Hepatocyte (in vitro differentiated cells): ENCODE results near the gene UVRAG. TPM values are rescaled to one million over a fixed set of nuclear protein-coding genes. Genes with fewer than 3 reads are reported as not detected.

ENCODE experiments used
- DNase-seq: peaks from one replicate; pipeline ENCODE4 v3.0.0-alpha.2; 2016; ENCODE audit warnings: low spot score
- H2AFZ ChIP-seq: fragments of 200-600 bp; sonication (generic); 2 replicates; pipeline ENCODE4 v1.6.0; 2016; ENCODE audit warnings: antibody characterized with exemption, mild to moderate bottlenecking
- H3K27ac ChIP-seq: fragments of 200-600 bp; sonication (generic); 2 replicates; pipeline ENCODE4 v1.5.1; 2016; ENCODE audit warnings: mild to moderate bottlenecking
- H3K27me3 ChIP-seq: fragments of 200-600 bp; sonication (generic); 2 replicates; pipeline ENCODE4 v1.6.1; 2016
- H3K36me3 ChIP-seq: fragments of 200-600 bp; sonication (generic); replicated peaks from 2 replicates; pipeline ENCODE4 v1.5.1; 2016; ENCODE audit warnings: low read depth; ENCODE audit not compliant: insufficient read depth
- H3K4me1 ChIP-seq: fragments of 200-600 bp; sonication (generic); 2 replicates; pipeline ENCODE4 v1.5.1; 2016; ENCODE audit warnings: mild to moderate bottlenecking, moderate library complexity; ENCODE audit not compliant: insufficient read depth
- H3K4me2 ChIP-seq: fragments of 200-600 bp; sonication (generic); 2 replicates; pipeline ENCODE4 v1.6.0; 2016
- H3K4me3 ChIP-seq: fragments of 200-600 bp; sonication (generic); 2 replicates; pipeline ENCODE4 v1.5.1; 2016; ENCODE audit warnings: mild to moderate bottlenecking
- H3K79me2 ChIP-seq: fragments of 200-600 bp; sonication (generic); 2 replicates; pipeline ENCODE4 v1.6.0; 2017; ENCODE audit warnings: mild to moderate bottlenecking
- H3K9me2 ChIP-seq: fragments of 200-600 bp; sonication (generic); replicated peaks from 2 replicates; pipeline ENCODE4 v1.6.0; 2017; ENCODE audit warnings: mild to moderate bottlenecking; ENCODE audit not compliant: insufficient read depth
- H3K9me3 ChIP-seq: fragments of 200-600 bp; sonication (generic); 2 replicates; pipeline ENCODE4 v1.5.1; 2016; ENCODE audit warnings: low read depth, mild to moderate bottlenecking
- H4K20me1 ChIP-seq: fragments of 200-600 bp; sonication (generic); 2 replicates; pipeline ENCODE4 v1.6.0; 2016; ENCODE audit warnings: mild to moderate bottlenecking; ENCODE audit not compliant: insufficient read depth, poor library complexity, severe bottlenecking
- EZH2 ChIP-seq: fragments of 200-600 bp; sonication (generic); IDR thresholded peaks from 2 replicates; pipeline ENCODE4 v1.6.1; 2016; ENCODE audit warnings: antibody characterized with exemption, mild to moderate bottlenecking, borderline replicate concordance
- EZH2phosphoT487 ChIP-seq: fragments of 200-600 bp; sonication (generic); IDR thresholded peaks from one replicate; pipeline ENCODE4 v1.6.1; 2018; ENCODE audit warnings: antibody characterized with exemption, mild to moderate bottlenecking, low read depth, moderate library complexity; ENCODE audit not compliant: unreplicated experiment, severe bottlenecking
- WGBS: methylation state at CpG from one replicate; pipeline ENCODE4 v1.1.6; 2016; ENCODE audit warnings: low lambda C conversion rate; ENCODE audit errors: missing lambda C conversion rate; 5-methylcytosine and 5-hydroxymethylcytosine counted together
- polyA plus RNA-seq: library from polyadenylated mRNA; unstranded; fragments of >200 nt; fragmentation: Nextera tagmentation; extraction: Ambion mirVana; gene quantifications from 2 replicates; pipeline ENCODE4 v1.2.1, GENCODE V29; 2016
- total RNA-seq: library from RNA; depleted of rRNA; stranded (reverse); fragments of >200 nt; gene quantifications from 2 replicates; pipeline ENCODE4 v1.2.3, GENCODE V29; 2014
- TF ChIP-seq, protein P1 (sequence below): fragments of 200-600 bp; sonication (generic); IDR thresholded peaks from 2 replicates; pipeline ENCODE4 v1.5.1; 2016; ENCODE audit warnings: antibody characterized with exemption, mild to moderate bottlenecking; ENCODE audit not compliant: poor library complexity

Gene UVRAG
- total and polyA plus RNA-seq, 2 experiments from 2014 or later: 15.3 to 36.5 TPM

- Histone ChIP-seq H3K79me2 (no peaks in the 10 kb centered on the region), H3K9me3 (no peaks in the 10 kb centered on the region), H3K9me2 (no peaks in the 10 kb centered on the region), H3K27ac (peak overlapping the region; percentile 28), H3K36me3 (no peaks in the 10 kb centered on the region), H3K4me2 (peak overlapping the region; percentile 60), H2AFZ (no peak overlapping the region), H3K4me3 (no peak overlapping the region), H3K4me1 (peaks cover 28% of the 10 kb centered on the region), H4K20me1 (no peaks in the 10 kb centered on the region), H3K27me3 (no peaks in the 10 kb centered on the region)
- WGBS: 85% methylated on average over 15 of the region's 15 CpGs
- TF ChIP-seq EZH2 (no peak), EZH2phosphoT487 (no peak)
- TF ChIP-seq, protein P1, sequence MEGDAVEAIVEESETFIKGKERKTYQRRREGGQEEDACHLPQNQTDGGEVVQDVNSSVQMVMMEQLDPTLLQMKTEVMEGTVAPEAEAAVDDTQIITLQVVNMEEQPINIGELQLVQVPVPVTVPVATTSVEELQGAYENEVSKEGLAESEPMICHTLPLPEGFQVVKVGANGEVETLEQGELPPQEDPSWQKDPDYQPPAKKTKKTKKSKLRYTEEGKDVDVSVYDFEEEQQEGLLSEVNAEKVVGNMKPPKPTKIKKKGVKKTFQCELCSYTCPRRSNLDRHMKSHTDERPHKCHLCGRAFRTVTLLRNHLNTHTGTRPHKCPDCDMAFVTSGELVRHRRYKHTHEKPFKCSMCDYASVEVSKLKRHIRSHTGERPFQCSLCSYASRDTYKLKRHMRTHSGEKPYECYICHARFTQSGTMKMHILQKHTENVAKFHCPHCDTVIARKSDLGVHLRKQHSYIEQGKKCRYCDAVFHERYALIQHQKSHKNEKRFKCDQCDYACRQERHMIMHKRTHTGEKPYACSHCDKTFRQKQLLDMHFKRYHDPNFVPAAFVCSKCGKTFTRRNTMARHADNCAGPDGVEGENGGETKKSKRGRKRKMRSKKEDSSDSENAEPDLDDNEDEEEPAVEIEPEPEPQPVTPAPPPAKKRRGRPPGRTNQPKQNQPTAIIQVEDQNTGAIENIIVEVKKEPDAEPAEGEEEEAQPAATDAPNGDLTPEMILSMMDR: no peak
- DNase-seq: no peak
Measured at GRCh38 chr11:76162336-76163288, 347.6 kb downstream of the UVRAG start.

DNA sequence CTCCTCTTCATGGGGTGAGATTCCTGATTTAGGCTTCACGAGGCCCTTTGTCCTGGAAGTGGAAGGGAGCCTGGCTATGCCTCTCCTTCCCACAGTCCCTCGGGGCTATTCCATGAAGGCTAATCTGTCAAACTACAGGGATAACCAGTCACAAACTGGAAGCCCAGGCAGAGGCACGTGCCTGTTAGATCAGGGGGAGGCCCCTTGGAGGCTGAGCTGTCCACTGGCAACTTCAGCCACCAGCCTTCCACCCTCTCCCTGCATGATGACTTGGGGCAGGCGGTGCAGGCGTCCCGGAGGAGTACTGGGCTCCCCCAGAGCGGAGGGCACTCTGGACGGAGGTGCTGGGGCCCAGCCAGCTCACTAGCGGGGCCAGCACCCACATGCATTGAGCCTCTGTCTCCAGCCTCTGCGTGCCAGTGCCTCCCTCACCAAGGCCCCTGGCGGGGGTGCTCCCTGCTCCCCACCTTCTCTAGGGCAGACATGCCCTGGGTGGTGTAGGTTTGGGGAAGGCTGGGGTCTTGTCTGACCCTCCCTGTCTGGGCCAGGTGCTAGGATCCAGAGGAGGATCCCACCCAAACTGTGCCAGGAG is 348.4 kb downstream of the UVRAG start:
- DNase-seq: no peak
- TF ChIP-seq EZH2: no peak
- TF ChIP-seq, protein P1: no peak
- TF ChIP-seq EZH2phosphoT487: no peak
- Histone ChIP-seq H3K79me2 (no peaks in the 10 kb centered on the region), H3K9me2 (no peaks in the 10 kb centered on the region), H3K36me3 (no peaks in the 10 kb centered on the region), H3K27me3 (no peaks in the 10 kb centered on the region), H2AFZ (no peak overlapping the region), H3K4me2 (no peak overlapping the region), H3K9me3 (no peaks in the 10 kb centered on the region), H3K27ac (no peak overlapping the region), H4K20me1 (no peaks in the 10 kb centered on the region), H3K4me1 (peaks cover 24% of the 10 kb centered on the region), H3K4me3 (no peak overlapping the region)
- WGBS: 92% methylated on average over 11 of the region's 11 CpGs

DNA sequence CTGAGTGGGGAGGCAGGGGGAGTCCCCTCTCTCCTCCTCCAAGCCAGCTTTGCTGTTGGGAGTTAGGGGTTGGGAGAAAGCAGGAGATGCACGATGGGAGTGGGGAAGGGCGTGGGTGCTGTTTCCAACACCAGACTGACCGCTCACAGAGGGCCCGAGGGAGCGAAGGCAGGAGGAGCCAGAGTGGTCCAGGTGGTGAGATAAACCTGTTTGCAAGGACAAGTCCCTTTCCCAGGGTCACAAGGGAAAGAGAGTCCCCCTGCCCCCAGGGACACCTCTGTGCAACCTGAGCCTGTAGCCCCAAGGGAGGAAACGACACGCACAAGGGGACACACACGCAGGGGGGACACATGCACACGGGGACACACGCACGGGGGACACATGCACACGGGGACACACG is 349.1 kb downstream of the UVRAG start:
- H3K27ac ChIP-seq: no peak overlapping the region
- no peaks in the 10 kb centered on the region for H3K36me3 ChIP-seq
- no peaks in the 10 kb centered on the region for H3K9me2 ChIP-seq
- no peak overlapping the region for H3K4me3 ChIP-seq
- H3K4me2 ChIP-seq: no peak overlapping the region
- peaks cover 24% of the 10 kb centered on the region for H3K4me1 ChIP-seq
- no peaks in the 10 kb centered on the region for H4K20me1 ChIP-seq
- H3K9me3 ChIP-seq: no peaks in the 10 kb centered on the region
- no peak overlapping the region for H2AFZ ChIP-seq
- 85% methylated on average over 7 of the region's 13 CpGs for WGBS
- no peaks in the 10 kb centered on the region for H3K79me2 ChIP-seq
- no peak for DNase-seq
- no peaks in the 10 kb centered on the region for H3K27me3 ChIP-seq
- no peak for TF ChIP-seq EZH2phosphoT487
- TF ChIP-seq EZH2: no peak
- TF ChIP-seq, protein P1: no peak
